Kidney (tissue), 14 donors: Measurements from ENCODE around the gene CAAP1. TPM values are rescaled to one million over a fixed set of nuclear protein-coding genes. Genes with fewer than 3 reads are reported as not detected.
"Not testable (repeated sequence)": the region's sequence is repeated elsewhere in the genome, so short reads cannot be mapped to it uniquely, and the experiment has no call there.

Source experiments
- DNase-seq, 5 donors: peaks; one replicate each; pipeline ENCODE4 v3.0.0-alpha.2; 2013 to 2020
- FAIRE-seq: peaks from 2 replicates; lab custom pipeline; 2012; peaks lifted over from hg19 to GRCh38; lab: Jason Lieb, UNC
- H3K27ac ChIP-seq, 2 donors: one replicate each; pipeline ENCODE4 v1.7.0; 2013; ENCODE audit warnings: low read depth in 2 of 2, low read length in 2 of 2, inconsistent platforms in 1 of 2
- H3K27me3 ChIP-seq: one replicate; pipeline ENCODE4 v1.7.1; 2013; ENCODE audit warnings: low read length, inconsistent platforms; ENCODE audit not compliant: control insufficient read depth, insufficient read depth
- H3K36me3 ChIP-seq, 3 donors: one replicate each; pipeline versions ENCODE4 v1.7.0 to v1.7.1; 2013; ENCODE audit warnings: low read length in 3 of 3, control low read depth in 1 of 3, inconsistent platforms in 1 of 3; ENCODE audit not compliant: insufficient read depth in 3 of 3, control insufficient read depth in 2 of 3
- H3K4me1 ChIP-seq, 3 donors: one replicate each; pipeline versions ENCODE4 v1.7.0 to v1.7.1; 2013; ENCODE audit warnings: low read length in 3 of 3, inconsistent platforms in 1 of 3, low read depth in 1 of 3; ENCODE audit not compliant: control insufficient read depth in 2 of 3, insufficient read depth in 2 of 3
- H3K4me3 ChIP-seq, 3 donors: one replicate each; pipeline versions ENCODE4 v1.7.0 to v1.8.1; 2013; ENCODE audit warnings: low read length in 3 of 3, control low read depth in 1 of 3, inconsistent platforms in 1 of 3
- H3K9ac ChIP-seq, 3 donors: one replicate each; pipeline versions ENCODE4 v1.7.0 to v1.7.1; 2013; ENCODE audit warnings: low read length in 3 of 3, control low read depth in 1 of 3, inconsistent platforms in 1 of 3
- H3K9me3 ChIP-seq, 3 donors: one replicate each; pipeline versions ENCODE4 v1.7.0 to v1.7.1; 2013; ENCODE audit warnings: low read length in 3 of 3, control low read depth in 1 of 3, inconsistent platforms in 1 of 3; ENCODE audit not compliant: control insufficient read depth in 2 of 3, insufficient read depth in 1 of 3
- intact Hi-C: fragments of 100-400 bp; cut with DNase I; formaldehyde crosslinking; loops from one replicate; pipeline ENCODE4 v1.11.1; 2022
- polyA plus RNA-seq: library from polyadenylated mRNA; stranded (reverse); fragments of 350-450 nt; fragmentation: Illumina TruSeq; extraction: RNeasy Lipid Tissue Mini Kit (QIAGEN cat#74804); gene quantifications from one replicate; pipeline ENCODE4 v1.2.3, GENCODE V29; 2014; ENCODE audit warnings: low read depth, low replicate concordance; ENCODE audit not compliant: insufficient read depth
- total RNA-seq: library from RNA; stranded (reverse); fragmentation: NEBNext Ultra II Directional; extraction: Animal tissue kit (Norgen Biotek cat#: 25700); gene quantifications from one replicate; pipeline ENCODE4 v1.2.1, GENCODE V29; 2021
- TF ChIP-seq, protein P1 (sequence below): IDR thresholded peaks from 3 replicates; pipeline ENCODE4 v1.5.1; 2012; ENCODE audit warnings: mild to moderate bottlenecking, moderate library complexity, borderline replicate concordance; ENCODE audit not compliant: insufficient read depth; ENCODE audit errors: extremely low read depth
- donor health status: control.
- donor health status: control.
- donor health status: control.
- donor health status: control.
- donor health status: control.
- donor health status: DM: yes; HTN: yes; CAD: no.
- donor health status: Normal renal cell carcinoma (clear cell type).

Gene CAAP1
- total and polyA plus RNA-seq, 2 donors from 2014 or later: 15.2 to 23.6 TPM

DNA sequence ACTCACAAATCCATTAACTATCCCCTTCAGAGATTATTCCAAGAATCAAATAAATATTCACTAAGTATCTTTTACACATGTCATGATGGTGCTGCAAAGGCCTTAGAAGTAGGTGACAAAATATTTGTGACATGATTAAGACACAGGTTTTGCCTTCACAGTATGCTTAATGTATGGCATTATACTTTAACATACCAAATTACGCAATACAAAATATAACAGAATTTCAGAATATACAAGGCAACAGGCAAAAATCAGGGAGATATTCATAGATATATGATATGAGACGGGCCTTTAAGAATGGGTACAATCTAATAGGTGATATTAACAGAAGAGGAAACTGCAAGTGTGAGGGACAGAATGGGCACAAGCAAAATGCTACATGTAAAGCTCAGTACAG, 41.6 kb downstream of the CAAP1 start:
- Histone ChIP-seq H3K27me3 (no peaks in the 10 kb centered on the region), H3K9ac (no peak overlapping the region), H3K36me3 (peaks cover 0 to 7% (median 2%) of the 10 kb centered on the region in 3 donors), H3K27ac (no peak overlapping the region), H3K4me1 (no peaks in the 10 kb centered on the region), H3K9me3 (no peaks in the 10 kb centered on the region), H3K4me3 (no peak overlapping the region)
- FAIRE-seq (no peak), DNase-seq (no peak)
- intact Hi-C loops: loop anchor here (10.0 kb wide), 1 partner anchor 56 kb away; no protein-coding TSS in a partner anchor
- TF ChIP-seq, protein P1, sequence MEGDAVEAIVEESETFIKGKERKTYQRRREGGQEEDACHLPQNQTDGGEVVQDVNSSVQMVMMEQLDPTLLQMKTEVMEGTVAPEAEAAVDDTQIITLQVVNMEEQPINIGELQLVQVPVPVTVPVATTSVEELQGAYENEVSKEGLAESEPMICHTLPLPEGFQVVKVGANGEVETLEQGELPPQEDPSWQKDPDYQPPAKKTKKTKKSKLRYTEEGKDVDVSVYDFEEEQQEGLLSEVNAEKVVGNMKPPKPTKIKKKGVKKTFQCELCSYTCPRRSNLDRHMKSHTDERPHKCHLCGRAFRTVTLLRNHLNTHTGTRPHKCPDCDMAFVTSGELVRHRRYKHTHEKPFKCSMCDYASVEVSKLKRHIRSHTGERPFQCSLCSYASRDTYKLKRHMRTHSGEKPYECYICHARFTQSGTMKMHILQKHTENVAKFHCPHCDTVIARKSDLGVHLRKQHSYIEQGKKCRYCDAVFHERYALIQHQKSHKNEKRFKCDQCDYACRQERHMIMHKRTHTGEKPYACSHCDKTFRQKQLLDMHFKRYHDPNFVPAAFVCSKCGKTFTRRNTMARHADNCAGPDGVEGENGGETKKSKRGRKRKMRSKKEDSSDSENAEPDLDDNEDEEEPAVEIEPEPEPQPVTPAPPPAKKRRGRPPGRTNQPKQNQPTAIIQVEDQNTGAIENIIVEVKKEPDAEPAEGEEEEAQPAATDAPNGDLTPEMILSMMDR: no peak

DNA sequence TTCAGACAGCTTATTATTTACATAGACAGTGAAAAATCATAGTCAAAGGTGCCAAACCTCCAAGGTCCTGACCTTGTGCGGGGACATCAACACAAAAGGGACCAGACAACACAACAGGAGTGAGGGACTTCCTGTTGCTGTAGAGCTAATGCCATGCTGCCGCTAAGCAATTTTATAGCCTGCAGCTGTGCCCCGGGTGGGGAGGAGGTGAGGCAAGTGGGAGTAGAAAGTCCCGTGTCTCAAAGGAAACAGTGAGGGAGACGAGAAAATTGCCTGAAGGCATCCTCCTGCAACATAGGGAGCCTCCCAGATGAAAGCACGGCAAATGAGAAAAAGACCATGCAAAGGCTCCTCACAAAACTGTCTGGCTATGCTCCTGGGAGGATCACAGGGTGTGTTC, 58.8 kb downstream of the CAAP1 start:
- DNase-seq (peak in 4 of 5 donors; percentile 27 to 52 (median 47)), FAIRE-seq (no peak)
- peaks cover 0 to 3% (median 0%) of the 10 kb centered on the region in 3 donors for H3K36me3 ChIP-seq
- H3K4me3 ChIP-seq: peak overlapping the region in 1 of 3 donors; percentile 6
- intact Hi-C loops: no loop called here
- H3K9me3 ChIP-seq: no peaks in the 10 kb centered on the region
- no peak overlapping the region for H3K9ac ChIP-seq
- TF ChIP-seq, protein P1: no peak
- no peak overlapping the region for H3K27ac ChIP-seq
- no peaks in the 10 kb centered on the region for H3K27me3 ChIP-seq
- H3K4me1 ChIP-seq: peaks cover 0 to 3% (median 0%) of the 10 kb centered on the region in 3 donors

DNA sequence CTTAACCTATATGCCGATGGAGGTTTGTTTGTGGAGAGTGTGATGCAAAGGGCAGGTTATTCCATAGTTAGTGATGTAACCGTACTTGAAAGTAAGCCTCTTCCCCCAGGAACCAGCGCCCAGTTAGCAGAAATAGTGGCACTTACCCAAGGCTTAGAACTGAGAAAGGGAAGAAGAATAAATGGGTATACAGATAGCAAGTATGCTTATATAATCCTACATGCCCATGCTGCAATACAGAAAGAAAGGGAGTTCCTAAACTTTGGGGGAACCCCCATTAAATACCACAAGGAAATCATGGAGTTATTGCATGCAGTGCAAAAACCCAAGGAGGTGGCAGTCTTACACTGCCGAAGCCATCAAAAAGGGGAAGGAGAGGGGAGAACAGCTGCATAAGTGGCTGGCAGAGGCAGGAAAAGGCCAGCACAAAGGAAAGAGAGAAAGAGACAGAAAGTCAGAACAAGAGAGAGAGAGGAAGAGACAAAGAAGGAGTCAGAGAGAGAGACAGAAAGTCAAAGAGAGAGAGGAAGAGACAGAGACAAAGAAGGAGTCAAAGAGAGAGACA, 64.1 kb downstream of the CAAP1 start:
- H3K9me3 ChIP-seq, FAIRE-seq, DNase-seq, H3K4me1 ChIP-seq, H3K27me3 ChIP-seq, H3K27ac ChIP-seq, H3K9ac ChIP-seq, H3K4me3 ChIP-seq, intact Hi-C loops, H3K36me3 ChIP-seq: not testable (repeated sequence)

DNA sequence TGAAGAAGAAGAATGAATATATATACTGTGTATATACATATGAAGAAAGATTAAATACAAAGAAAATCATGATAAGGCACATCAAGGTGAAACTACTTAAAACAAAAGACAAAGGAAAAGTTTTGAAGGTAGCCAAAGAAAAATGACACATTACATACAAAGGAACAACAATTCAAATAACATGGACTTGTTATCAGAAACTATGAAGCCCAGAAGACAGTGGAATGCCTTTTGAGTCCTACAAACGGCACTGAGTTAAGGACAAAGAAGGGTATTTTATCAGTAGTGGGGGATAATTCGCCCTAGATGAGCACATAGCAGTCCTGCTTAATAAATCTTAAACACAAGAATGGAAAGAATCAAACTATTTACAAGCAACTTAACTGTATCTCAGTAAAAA, 77.8 kb downstream of the CAAP1 start:
- no peaks in the 10 kb centered on the region for H3K36me3 ChIP-seq
- no peak overlapping the region for H3K9ac ChIP-seq
- no peak for FAIRE-seq
- H3K4me1 ChIP-seq: no peaks in the 10 kb centered on the region
- H3K9me3 ChIP-seq: no peaks in the 10 kb centered on the region
- intact Hi-C loops: no loop called here
- TF ChIP-seq, protein P1: no peak
- H3K27me3 ChIP-seq: no peaks in the 10 kb centered on the region
- H3K4me3 ChIP-seq: no peak overlapping the region
- H3K27ac ChIP-seq: no peak overlapping the region
- no peak for DNase-seq
